Central memory CD8-positive, alpha-beta T cell (primary cell): ENCODE results near the gene DNAJB4.
"Not testable (repeated sequence)": the region's sequence is repeated elsewhere in the genome, so short reads cannot be mapped to it uniquely, and the experiment has no call there.

ENCODE experiments used
- ATAC-seq: fragments of 150-1000 bp; cut with Tn5 transposase; replicated peaks from 2 replicates; pipeline ENCODE4 v1.10.0; 2022; ENCODE audit warnings: mild to moderate bottlenecking, moderate FRiP score, moderate number of reproducible peaks; ENCODE audit not compliant: poor library complexity, severe bottlenecking; ENCODE audit errors: extremely low read depth
- DNase-seq, 2 donors: peaks; one replicate each; pipeline ENCODE4 v3.0.0; 2021; ENCODE audit warnings: low spot score in 2 of 2
- H3K27ac Mint-ChIP-seq: one replicate; pipeline ENCODE4 v1.8.0; 2022; ENCODE audit warnings: low read depth, mild to moderate bottlenecking, moderate library complexity, mixed read lengths
- H3K27me3 Mint-ChIP-seq: one replicate; pipeline ENCODE4 v1.8.0; 2022; ENCODE audit warnings: mixed read lengths
- H3K36me3 Mint-ChIP-seq: one replicate; pipeline ENCODE4 v1.8.0; 2022; ENCODE audit warnings: mild to moderate bottlenecking, moderate library complexity, mixed read lengths; ENCODE audit not compliant: insufficient read depth
- H3K4me1 Mint-ChIP-seq: one replicate; pipeline ENCODE4 v1.8.0; 2022; ENCODE audit warnings: mixed read lengths
- H3K4me3 Mint-ChIP-seq: one replicate; pipeline ENCODE4 v1.8.0; 2022; ENCODE audit warnings: mild to moderate bottlenecking, moderate library complexity, mixed read lengths
- H3K9me3 Mint-ChIP-seq: one replicate; pipeline ENCODE4 v1.8.0; 2022; ENCODE audit warnings: mixed read lengths

The DNAJB4 gene

DNA sequence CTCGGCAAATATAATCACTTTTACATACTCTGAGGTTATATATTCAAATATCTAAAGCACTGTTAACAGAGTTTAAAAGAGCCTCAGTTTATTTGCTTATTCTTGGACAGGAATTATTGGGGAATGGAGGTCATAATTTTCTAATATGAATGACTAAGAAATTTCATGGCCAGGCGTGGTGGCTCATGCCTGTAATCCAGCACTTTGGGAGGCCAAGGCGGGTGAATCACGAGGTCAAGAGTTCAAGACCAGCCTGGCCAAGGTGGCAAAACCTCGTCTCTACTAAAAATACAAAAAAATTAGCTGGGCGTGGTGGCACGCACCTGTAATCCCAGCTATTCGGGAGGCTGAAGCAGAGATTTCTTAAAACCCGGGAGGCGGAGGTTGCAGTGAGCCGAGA lies 4.2 kb upstream of the DNAJB4 start:
- H3K4me3 Mint-ChIP-seq, H3K27ac Mint-ChIP-seq, H3K27me3 Mint-ChIP-seq, H3K9me3 Mint-ChIP-seq, ATAC-seq, DNase-seq: not testable (repeated sequence)
- Mint-ChIP-seq H3K36me3 (peaks cover 11% of the 10 kb centered on the region), H3K4me1 (peaks cover 17% of the 10 kb centered on the region)

DNA sequence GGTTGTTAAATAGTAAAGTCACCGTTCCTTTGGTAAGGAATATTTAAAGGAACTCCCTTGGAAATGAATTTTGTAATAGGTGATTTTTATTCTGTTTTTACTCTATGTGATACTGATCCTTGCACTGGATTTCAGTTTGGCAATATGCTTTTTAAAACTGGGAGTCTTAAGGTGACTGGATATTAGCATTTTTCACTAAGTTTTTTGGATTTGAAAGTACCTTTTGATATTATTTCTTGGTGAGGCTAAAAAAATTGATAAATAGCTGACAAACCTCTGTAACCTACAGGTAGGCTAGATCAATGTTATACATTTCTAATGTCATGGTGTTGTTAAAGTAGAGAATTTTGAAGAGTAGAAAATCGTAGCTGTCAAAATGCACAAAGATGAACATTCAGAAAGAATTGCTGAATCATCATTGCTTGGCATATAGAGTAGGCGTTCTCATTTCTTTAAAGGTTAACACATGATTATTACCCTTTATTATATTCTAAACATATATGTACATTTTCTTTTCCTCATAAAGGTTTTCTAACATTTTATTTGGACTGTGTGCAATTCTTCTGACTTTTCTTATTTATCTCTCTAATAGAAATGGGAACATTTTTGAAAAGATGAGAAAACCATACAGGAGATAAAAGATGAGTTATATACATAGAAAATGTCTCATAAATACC lies 1.5 kb upstream of the DNAJB4 start:
- Mint-ChIP-seq H3K27ac (peak overlapping the region; percentile 99), H3K36me3 (peaks cover 10% of the 10 kb centered on the region), H3K27me3 (no peaks in the 10 kb centered on the region), H3K9me3 (no peaks in the 10 kb centered on the region), H3K4me1 (peaks cover 22% of the 10 kb centered on the region), H3K4me3 (peak overlapping the region; percentile 87)
- DNase-seq (no peak), ATAC-seq (no peak)

DNA sequence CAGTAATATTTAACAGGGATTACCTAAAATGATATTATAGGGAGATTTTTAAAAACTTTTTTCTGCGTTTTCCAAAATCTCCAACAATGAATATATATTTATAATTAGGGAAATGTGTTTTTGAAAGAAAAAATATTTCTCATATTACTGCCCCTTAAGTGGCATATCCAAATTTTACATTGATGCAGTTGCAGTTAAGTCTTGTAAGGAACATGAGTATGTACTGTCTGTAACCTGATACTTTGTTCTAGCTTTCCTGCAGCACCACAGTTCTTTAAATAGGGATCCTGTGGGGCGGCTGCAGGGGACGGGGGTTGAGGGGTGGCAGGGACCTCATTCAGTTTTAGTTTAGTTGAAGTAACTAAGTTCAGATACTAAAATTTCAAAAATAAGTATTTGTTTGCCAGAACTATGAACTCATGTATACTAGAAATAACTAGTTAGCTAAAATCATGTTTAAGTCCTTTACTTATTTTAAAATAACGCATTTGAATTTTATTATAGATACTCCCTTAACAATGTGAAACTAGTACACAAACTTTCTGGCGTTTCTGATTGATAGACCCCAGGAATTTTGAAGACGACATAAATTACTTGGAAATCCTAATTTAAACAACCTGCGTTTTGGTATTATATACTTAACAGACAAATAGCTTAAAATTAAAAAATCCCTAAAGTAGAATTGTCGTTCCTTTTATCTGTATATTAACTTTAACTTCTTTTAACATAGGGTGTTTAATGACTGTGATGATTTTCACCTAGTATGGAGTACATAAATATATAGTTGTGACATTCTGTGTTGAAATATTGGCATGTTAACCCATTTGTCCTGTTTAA lies 639 bp upstream of the DNAJB4 start:
- DNase-seq (peak in 1 of 2 donors; percentile 14), ATAC-seq (peak; percentile 35)
- Mint-ChIP-seq H3K27me3 (no peaks in the 10 kb centered on the region), H3K4me1 (peaks cover 22% of the 10 kb centered on the region), H3K27ac (peak overlapping the region; percentile 99), H3K36me3 (peaks cover 10% of the 10 kb centered on the region), H3K9me3 (no peaks in the 10 kb centered on the region), H3K4me3 (peak overlapping the region; percentile 87)

DNA sequence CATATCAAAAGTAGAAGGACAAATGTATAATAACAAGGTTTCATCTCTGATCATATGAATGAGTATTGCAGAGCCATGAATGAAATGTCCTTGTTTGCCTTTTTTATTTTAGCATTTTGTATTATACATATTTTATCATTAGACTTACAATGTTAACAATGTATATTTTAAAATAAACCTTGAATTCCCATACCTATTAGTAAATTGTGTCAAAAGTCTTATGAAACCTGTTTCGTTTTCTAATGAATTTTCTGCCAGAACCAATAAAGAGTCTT lies 646 bp downstream of the DNAJB4 start:
- DNase-seq (no peak), ATAC-seq (no peak)
- Mint-ChIP-seq H3K4me1 (peaks cover 22% of the 10 kb centered on the region), H3K4me3 (peak overlapping the region; percentile 87), H3K27me3 (no peaks in the 10 kb centered on the region), H3K36me3 (peaks cover 10% of the 10 kb centered on the region), H3K27ac (peak overlapping the region; percentile 99), H3K9me3 (no peaks in the 10 kb centered on the region)

DNA sequence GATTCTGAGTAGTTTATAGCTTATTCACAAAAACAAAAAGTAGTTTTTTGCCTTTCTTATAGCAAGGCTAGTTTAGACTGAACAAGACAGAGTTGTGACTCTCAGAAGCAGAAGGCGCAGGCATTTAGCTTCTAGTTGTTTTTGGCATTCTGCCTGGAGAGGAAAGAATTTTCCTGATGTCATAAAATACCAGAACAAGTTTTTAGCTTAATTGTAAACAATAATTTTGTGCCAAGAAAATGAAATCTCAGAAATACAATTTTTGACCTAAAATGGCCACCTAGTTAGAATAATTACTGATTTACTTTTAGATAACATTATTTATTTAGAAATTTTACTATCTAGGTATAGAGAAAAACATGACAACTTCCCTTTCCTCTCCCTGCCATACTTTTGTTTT lies 1.0 kb downstream of the DNAJB4 start:
- Mint-ChIP-seq H3K4me1 (peaks cover 22% of the 10 kb centered on the region), H3K4me3 (peak overlapping the region; percentile 87), H3K9me3 (no peaks in the 10 kb centered on the region), H3K36me3 (peaks cover 10% of the 10 kb centered on the region), H3K27ac (peak overlapping the region; percentile 99), H3K27me3 (no peaks in the 10 kb centered on the region)
- DNase-seq (no peak), ATAC-seq (no peak)

DNA sequence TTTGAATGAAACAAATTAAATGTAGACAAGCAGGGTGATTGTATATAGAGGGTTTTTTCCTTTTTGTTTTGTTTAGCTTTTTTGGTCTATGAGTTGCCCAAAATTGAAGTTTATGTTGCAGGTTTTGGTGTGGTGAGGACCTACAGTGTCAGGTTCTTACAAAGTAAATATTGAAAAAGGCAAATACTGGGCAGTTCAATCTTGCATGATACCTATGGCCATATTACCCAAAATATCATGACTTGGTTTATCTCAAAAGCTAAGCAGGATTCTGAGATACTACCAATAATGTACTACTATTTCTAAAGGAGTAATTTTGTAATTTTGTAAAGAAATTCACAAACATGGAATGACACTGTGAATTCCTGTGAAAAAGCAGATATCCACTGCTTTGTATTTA lies 1.8 kb downstream of the DNAJB4 start:
- H3K4me1 Mint-ChIP-seq: peaks cover 22% of the 10 kb centered on the region
- DNase-seq (no peak), ATAC-seq (no peak)
- H3K9me3 Mint-ChIP-seq: no peaks in the 10 kb centered on the region
- H3K36me3 Mint-ChIP-seq: peaks cover 10% of the 10 kb centered on the region
- H3K4me3 Mint-ChIP-seq: no peak overlapping the region
- H3K27me3 Mint-ChIP-seq: no peaks in the 10 kb centered on the region
- no peak overlapping the region for H3K27ac Mint-ChIP-seq

DNA sequence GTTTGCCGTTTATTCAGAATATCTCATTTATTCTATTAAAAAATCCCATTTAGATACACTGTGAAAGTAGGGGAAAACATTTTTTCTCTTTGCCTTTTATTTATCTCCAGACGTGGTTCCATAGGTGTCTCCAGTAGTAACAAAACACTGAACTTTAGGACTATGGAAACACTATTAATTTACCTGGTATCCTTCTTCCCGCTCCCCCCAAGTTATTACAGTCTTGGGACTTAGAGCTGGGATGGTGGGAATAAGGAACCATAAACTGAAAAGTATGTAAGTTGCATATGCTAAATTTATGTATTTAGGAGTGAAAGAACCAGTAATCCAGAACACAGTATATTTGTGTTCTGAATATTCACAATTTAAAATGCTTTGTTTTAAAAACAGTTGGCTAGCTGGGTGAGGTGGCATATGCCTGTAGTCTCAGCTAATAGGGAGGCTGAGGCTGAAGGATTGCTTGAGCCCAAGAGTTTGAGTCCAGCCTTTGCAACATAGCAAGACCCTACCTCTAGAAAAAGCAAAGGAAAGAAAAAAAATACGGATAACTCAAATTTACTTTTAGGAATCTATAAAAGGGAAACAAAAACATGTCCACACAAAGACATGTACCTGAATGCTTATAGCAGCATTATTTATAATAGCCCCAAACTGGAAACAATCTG lies 3.1 kb downstream of the DNAJB4 start:
- no peak overlapping the region for H3K4me3 Mint-ChIP-seq
- peaks cover 17% of the 10 kb centered on the region for H3K4me1 Mint-ChIP-seq
- H3K27me3 Mint-ChIP-seq: no peaks in the 10 kb centered on the region
- peaks cover 10% of the 10 kb centered on the region for H3K36me3 Mint-ChIP-seq
- no peak for DNase-seq
- H3K9me3 Mint-ChIP-seq: no peaks in the 10 kb centered on the region
- no peak for ATAC-seq
- H3K27ac Mint-ChIP-seq: no peak overlapping the region

DNA sequence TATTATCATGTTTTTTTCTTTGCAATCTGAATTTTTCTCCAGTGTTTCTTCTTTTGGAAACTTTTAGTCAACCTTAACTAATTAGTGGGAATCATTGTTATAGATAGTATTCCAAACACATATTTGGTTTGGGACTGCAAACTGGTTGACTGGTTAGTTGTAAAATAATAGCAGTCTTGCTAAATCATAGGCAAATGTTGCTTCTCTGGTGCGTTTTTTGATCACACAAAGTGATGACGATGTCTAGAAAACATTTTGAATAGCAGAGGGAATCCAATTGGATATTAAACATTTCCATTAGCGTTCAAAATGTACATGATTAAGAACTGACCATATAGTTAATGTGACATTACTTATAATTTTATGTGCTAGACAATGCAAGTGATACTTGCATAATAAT lies 4.5 kb downstream of the DNAJB4 start:
- H3K27me3 Mint-ChIP-seq: no peaks in the 10 kb centered on the region
- peaks cover 10% of the 10 kb centered on the region for H3K36me3 Mint-ChIP-seq
- DNase-seq: no peak
- no peak for ATAC-seq
- H3K4me1 Mint-ChIP-seq: peaks cover 17% of the 10 kb centered on the region
- no peaks in the 10 kb centered on the region for H3K9me3 Mint-ChIP-seq
- H3K27ac Mint-ChIP-seq: no peak overlapping the region
- H3K4me3 Mint-ChIP-seq: no peak overlapping the region

DNA sequence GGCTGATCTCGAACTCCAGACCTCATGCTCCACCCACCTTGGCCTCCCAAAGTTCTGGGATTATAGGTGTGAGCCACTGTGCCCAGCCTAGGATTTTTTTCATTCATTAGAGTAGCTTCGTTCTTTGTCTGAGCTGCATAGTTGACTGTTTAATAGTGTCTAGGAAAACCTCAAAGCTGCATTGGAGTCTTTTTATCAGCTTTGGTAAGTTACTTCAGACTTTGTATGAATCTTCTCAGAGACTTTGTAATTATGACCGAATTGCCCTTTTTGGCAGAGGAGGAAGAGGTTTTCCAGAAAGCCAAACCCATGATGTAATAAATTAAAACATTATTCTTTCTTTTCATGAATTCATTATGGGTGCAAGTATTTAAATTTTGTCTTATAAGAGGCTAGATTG lies 5.1 kb downstream of the DNAJB4 start:
- Mint-ChIP-seq H3K27ac (no peak overlapping the region), H3K9me3 (no peaks in the 10 kb centered on the region), H3K4me3 (no peak overlapping the region), H3K36me3 (peaks cover 8% of the 10 kb centered on the region), H3K27me3 (no peaks in the 10 kb centered on the region), H3K4me1 (peaks cover 12% of the 10 kb centered on the region)
- DNase-seq (no peak), ATAC-seq (no peak)

DNA sequence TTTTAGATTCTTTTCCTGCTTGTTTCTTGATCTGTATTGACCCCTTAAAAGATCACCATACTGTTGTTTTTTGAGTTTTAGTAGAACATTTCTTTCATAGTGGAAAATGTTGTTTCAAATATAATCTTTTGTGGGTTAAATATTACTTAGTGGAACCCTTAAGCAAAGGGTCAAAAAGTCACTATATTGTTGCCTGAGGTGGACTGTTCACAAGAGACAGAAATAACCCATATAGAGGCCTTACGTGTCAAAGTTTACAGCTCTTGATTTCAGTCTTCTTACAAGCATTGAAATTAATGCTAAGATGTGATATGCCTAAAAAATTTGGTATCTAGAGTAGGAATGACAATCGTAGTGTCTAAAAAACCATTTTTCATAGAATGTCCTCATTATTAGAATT lies 6.3 kb downstream of the DNAJB4 start:
- Mint-ChIP-seq H3K9me3 (no peaks in the 10 kb centered on the region), H3K27me3 (no peaks in the 10 kb centered on the region), H3K4me1 (peaks cover 2% of the 10 kb centered on the region), H3K36me3 (peaks cover 7% of the 10 kb centered on the region), H3K4me3 (no peak overlapping the region), H3K27ac (no peak overlapping the region)
- ATAC-seq: no peak
- DNase-seq: no peak

DNA sequence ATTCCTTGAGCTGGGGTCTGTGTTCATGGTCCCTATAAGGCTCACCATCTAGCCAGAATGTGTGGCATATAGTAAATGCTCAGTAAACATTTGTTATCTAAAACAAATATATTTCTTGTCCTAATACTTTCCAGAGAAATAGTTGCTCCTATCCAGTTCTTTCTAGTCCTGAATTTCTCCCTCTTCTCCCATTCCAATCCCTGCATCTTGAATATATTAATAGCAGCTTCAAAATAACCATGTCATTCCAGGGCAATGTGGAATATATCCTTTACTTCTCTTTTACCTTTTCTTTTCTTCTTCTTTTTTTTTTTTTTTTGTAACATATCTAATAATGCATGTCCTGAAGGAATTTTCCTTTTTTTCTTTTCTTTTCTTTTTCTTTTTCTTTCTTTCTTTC lies 10.4 kb downstream of the DNAJB4 start:
- Mint-ChIP-seq H3K36me3 (peaks cover 7% of the 10 kb centered on the region), H3K4me3 (no peak overlapping the region), H3K4me1 (no peaks in the 10 kb centered on the region), H3K27ac (peak overlapping the region; percentile 29), H3K9me3 (no peaks in the 10 kb centered on the region), H3K27me3 (no peaks in the 10 kb centered on the region)
- DNase-seq (no peak), ATAC-seq (no peak)

DNA sequence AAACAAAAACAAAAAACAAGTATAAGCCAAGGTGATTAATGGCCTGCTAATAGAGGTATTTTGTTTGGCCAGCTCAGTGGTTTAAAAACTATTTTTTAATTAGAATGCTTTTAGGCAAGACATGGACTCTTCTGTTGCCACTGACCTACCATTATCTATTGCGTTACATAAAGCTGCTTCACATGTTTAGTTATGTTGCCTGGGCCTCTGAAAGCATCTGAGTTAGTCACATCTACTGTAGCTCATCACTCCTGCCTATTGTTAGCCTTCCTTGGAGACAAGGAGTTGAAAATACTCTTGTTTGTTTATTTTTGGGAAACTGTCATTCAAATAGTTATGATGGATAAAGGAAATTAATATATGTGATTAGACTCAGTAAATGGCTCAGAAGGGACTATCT lies 14.3 kb downstream of the DNAJB4 start:
- H3K9me3 Mint-ChIP-seq: no peaks in the 10 kb centered on the region
- H3K36me3 Mint-ChIP-seq: peaks cover 6% of the 10 kb centered on the region
- H3K4me1 Mint-ChIP-seq: no peaks in the 10 kb centered on the region
- DNase-seq (no peak), ATAC-seq (no peak)
- no peaks in the 10 kb centered on the region for H3K27me3 Mint-ChIP-seq
- no peak overlapping the region for H3K4me3 Mint-ChIP-seq
- no peak overlapping the region for H3K27ac Mint-ChIP-seq

DNA sequence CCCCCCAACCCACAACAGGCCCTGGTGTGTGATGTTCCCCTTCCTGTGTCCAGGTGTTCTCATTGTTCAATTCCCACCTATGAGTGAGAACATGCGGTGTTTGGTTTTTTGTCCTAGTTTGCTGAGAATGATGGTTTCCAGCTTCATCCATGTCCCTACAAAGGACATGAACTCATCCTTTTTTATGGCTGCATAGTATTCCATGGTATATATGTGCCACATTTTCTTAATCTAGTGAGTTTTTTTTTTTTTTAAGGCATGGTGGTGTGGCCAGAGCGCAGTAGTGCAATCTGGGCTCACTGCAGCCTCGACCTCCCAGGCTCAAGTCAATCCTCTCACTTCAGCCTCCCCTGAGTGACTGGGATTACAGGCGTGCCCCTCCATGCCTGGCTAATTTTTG lies 16.4 kb downstream of the DNAJB4 start:
- H3K9me3 Mint-ChIP-seq: not testable (repeated sequence)

More for the DNA sequence above, 16.4 kb downstream of the DNAJB4 start:
- not testable (repeated sequence) for H3K27ac Mint-ChIP-seq, H3K4me3 Mint-ChIP-seq, DNase-seq, ATAC-seq, H3K27me3 Mint-ChIP-seq, H3K4me1 Mint-ChIP-seq, H3K36me3 Mint-ChIP-seq
